ENCODE data around the gene DIAPH3.

The DIAPH3 gene

GRCh38 chr13:59843040-59843439 lies 320.7 kb downstream of the DIAPH3 start:
- no peak for DNase-seq

GRCh38 chr13:59842507-59842906 lies 321.2 kb downstream of the DIAPH3 start:
- no peak for DNase-seq

GRCh38 chr13:59839186-59839585 lies 324.5 kb downstream of the DIAPH3 start:
- DNase-seq, result no peak

GRCh38 chr13:59837101-59837500 lies 326.6 kb downstream of the DIAPH3 start:
- DNase-seq, result no peak

GRCh38 chr13:59835569-59835968 lies 328.2 kb downstream of the DIAPH3 start:
- DNase-seq, result no peak

- DNase-seq, result no peak
Observed at GRCh38 chr13:59834801-59835200, 328.9 kb downstream of the DIAPH3 start.

- DNase-seq, result no peak
Observed at GRCh38 chr13:59829690-59830089, 334.0 kb downstream of the DIAPH3 start.

GRCh38 chr13:59823486-59823885 lies 340.2 kb downstream of the DIAPH3 start:
- no peak for DNase-seq

- DNase-seq, result no peak
Observed at GRCh38 chr13:59809564-59809963, 354.2 kb downstream of the DIAPH3 start.

GRCh38 chr13:59806801-59807200 lies 356.9 kb downstream of the DIAPH3 start:
- DNase-seq, result no peak

GRCh38 chr13:59801107-59801880 lies 362.4 kb downstream of the DIAPH3 start:
- no peak for DNase-seq

- no peak for DNase-seq
Observed at GRCh38 chr13:59793107-59793506, 370.6 kb downstream of the DIAPH3 start.

- DNase-seq, result no peak
Observed at GRCh38 chr13:59790626-59791025, 373.1 kb downstream of the DIAPH3 start.

- no peak for DNase-seq
Observed at GRCh38 chr13:59789558-59789957, 374.2 kb downstream of the DIAPH3 start.

- DNase-seq, result no peak
Observed at GRCh38 chr13:59787679-59788078, 376.0 kb downstream of the DIAPH3 start.

- DNase-seq, result no peak
Observed at GRCh38 chr13:59782696-59783095, 381.0 kb downstream of the DIAPH3 start.

GRCh38 chr13:59780058-59780457 lies 383.7 kb downstream of the DIAPH3 start:
- DNase-seq, result no peak

GRCh38 chr13:59776924-59777690 lies 386.6 kb downstream of the DIAPH3 start:
- no peak for DNase-seq

GRCh38 chr13:59774491-59774971 lies 389.2 kb downstream of the DIAPH3 start:
- DNase-seq, result no peak

GRCh38 chr13:59771272-59771671 lies 392.5 kb downstream of the DIAPH3 start:
- no peak for DNase-seq

- DNase-seq, result no peak
Observed at GRCh38 chr13:59770451-59770850, 393.3 kb downstream of the DIAPH3 start.

- no peak for DNase-seq
Observed at GRCh38 chr13:59766236-59766635, 397.5 kb downstream of the DIAPH3 start.

- no peak for DNase-seq
Observed at GRCh38 chr13:59755632-59756290, 408.0 kb downstream of the DIAPH3 start.

GRCh38 chr13:59754411-59754810 lies 409.3 kb downstream of the DIAPH3 start:
- no peak for DNase-seq
